ENCODE data around the gene CLEC4C.

DNA sequence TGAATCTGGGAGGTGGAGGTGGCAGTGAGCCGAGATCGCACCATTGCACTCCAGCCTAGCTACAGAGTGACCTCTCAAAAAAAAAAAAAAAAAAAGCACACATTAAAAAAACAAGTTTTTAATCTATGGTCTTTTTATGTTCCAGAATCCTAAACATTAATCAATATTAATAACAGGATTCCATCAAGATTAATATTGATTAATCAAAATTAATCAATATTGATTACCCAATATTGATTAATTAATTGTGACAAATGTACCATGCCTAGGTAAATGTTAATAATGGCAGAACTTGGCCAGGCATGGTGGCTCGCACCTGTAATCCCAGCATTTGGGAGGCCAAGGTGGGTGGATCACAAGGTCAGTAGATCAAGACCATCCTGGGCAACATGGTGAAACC lies 34.1 kb upstream of the CLEC4C start:
- TF ChIP-seq, protein P1, sequence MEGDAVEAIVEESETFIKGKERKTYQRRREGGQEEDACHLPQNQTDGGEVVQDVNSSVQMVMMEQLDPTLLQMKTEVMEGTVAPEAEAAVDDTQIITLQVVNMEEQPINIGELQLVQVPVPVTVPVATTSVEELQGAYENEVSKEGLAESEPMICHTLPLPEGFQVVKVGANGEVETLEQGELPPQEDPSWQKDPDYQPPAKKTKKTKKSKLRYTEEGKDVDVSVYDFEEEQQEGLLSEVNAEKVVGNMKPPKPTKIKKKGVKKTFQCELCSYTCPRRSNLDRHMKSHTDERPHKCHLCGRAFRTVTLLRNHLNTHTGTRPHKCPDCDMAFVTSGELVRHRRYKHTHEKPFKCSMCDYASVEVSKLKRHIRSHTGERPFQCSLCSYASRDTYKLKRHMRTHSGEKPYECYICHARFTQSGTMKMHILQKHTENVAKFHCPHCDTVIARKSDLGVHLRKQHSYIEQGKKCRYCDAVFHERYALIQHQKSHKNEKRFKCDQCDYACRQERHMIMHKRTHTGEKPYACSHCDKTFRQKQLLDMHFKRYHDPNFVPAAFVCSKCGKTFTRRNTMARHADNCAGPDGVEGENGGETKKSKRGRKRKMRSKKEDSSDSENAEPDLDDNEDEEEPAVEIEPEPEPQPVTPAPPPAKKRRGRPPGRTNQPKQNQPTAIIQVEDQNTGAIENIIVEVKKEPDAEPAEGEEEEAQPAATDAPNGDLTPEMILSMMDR (IDR thresholded peaks at IDR 0.05), result no peak
- no peak for TF ChIP-seq TCF7L2 (IDR thresholded peaks at IDR 0.05; ENCODE audit: low read depth, low read length)
